Astrocyte (in vitro differentiated cells and primary cell): ENCODE results near the gene ORMDL1.

Experiments
- EZH2 ChIP-seq: IDR thresholded peaks from 2 replicates; pipeline ENCODE4 v1.6.1; 2012; ENCODE audit warnings: mild to moderate bottlenecking, low read length, inconsistent platforms; ENCODE audit not compliant: insufficient read depth
- TF ChIP-seq, protein P1 (sequence below): IDR thresholded peaks from 2 replicates; pipeline ENCODE4 v1.5.1; 2011; ENCODE audit warnings: low read depth, mild to moderate bottlenecking, inconsistent platforms, low read length, moderate library complexity; ENCODE audit not compliant: insufficient read depth

DNA sequence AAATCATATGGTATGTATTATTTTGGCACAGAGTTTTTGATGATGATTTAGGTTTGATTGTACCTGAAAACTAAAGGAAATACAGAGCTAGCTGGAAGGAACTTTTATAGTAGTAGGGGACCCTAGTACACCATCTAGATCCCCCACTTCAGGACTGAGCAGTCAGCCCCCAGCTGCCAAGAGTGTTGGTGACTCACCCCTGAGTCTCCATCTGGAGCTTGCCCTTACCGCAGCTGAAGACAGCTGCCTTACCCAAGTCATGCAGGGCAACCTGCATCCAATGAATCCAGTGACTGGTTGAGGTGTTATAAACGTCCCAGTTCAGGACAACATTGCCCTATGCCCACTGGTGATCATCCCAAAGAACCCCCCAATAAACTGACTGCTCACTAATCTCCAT, 15.4 kb upstream of the ORMDL1 start:
- TF ChIP-seq, protein P1, sequence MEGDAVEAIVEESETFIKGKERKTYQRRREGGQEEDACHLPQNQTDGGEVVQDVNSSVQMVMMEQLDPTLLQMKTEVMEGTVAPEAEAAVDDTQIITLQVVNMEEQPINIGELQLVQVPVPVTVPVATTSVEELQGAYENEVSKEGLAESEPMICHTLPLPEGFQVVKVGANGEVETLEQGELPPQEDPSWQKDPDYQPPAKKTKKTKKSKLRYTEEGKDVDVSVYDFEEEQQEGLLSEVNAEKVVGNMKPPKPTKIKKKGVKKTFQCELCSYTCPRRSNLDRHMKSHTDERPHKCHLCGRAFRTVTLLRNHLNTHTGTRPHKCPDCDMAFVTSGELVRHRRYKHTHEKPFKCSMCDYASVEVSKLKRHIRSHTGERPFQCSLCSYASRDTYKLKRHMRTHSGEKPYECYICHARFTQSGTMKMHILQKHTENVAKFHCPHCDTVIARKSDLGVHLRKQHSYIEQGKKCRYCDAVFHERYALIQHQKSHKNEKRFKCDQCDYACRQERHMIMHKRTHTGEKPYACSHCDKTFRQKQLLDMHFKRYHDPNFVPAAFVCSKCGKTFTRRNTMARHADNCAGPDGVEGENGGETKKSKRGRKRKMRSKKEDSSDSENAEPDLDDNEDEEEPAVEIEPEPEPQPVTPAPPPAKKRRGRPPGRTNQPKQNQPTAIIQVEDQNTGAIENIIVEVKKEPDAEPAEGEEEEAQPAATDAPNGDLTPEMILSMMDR = no peak
- TF ChIP-seq EZH2 = no peak
